GDM1 (cell line): ENCODE measurements around the gene CLEC16A.
A peak's percentile ranks its signal among the peaks of the same experiment; 100 is the strongest.

Experiments
- DNase-seq: peaks from one replicate; lab custom pipeline; 2025; lab: John Stamatoyannopoulos, UW

CLEC16A gene

DNA sequence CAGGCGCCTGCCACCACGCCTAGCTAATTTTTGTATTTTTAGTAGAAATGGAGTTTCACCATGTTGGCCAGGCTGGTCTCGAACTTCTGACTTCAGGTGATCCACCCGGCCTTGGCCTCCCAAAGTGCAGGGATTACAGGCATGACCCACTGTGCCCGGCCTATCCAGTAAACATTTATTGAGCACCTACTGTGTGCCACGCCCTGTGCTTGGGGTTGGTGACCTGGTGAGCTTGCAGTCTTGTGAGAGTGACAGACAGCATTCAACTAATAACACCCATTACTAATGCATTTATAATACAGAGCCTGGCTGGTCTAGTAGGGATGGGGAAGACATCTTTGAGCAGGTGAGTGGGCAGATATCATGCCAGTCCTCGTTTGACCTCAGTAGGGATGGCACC, 198.6 kb downstream of the CLEC16A start:
- no peak for DNase-seq

DNA sequence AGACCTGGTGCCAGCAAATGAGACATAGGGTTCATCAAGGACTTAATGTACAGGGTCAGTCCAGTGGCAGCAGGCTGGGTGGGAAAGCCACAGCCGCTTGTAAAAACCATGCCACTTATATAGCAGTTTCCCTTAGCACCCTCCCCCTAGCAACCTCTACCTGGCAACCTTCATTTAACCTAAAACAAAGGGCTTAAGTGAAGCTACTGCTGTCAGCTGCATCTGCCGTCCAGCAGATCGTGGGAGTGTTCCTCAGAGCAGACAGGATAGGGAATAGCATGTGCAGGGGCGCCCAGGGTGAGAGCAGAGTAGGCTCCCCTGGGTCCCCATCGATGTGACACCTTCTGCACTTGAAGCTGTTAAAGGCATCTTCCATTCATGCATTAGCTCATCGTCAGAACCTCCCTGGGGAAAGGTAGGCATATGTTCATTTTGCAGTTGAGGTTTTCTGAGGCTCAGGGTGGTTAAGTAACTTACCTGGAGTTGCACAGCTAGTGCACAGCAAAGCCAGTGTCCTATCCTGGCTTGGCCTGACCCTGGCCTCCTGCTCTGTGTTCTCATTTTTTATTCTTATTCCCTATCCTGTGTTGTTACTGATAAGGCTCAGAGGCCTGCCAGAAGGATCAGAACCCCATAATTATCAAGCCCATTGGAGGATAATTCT, 199.1 kb downstream of the CLEC16A start:
- DNase-seq = no peak

DNA sequence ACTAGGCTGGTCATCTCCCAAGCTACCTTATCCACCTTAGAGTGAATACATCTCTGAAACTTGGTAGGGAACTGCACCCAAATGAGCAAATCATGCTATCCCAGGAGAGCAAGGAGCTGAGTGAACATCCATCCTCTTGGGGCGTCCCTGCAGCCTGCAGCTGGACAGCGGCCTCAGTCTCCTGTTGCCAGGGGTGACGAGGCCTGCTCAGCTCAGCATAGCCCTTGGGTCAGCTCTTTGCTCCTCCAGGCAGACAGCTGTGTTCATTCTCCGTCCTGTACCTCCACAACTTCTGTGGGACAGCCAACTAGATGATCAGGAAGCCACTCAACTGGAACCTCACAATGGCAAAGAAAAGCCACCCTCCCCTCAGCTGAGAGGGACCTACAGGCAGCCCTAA, 199.8 kb downstream of the CLEC16A start:
- no peak for DNase-seq

DNA sequence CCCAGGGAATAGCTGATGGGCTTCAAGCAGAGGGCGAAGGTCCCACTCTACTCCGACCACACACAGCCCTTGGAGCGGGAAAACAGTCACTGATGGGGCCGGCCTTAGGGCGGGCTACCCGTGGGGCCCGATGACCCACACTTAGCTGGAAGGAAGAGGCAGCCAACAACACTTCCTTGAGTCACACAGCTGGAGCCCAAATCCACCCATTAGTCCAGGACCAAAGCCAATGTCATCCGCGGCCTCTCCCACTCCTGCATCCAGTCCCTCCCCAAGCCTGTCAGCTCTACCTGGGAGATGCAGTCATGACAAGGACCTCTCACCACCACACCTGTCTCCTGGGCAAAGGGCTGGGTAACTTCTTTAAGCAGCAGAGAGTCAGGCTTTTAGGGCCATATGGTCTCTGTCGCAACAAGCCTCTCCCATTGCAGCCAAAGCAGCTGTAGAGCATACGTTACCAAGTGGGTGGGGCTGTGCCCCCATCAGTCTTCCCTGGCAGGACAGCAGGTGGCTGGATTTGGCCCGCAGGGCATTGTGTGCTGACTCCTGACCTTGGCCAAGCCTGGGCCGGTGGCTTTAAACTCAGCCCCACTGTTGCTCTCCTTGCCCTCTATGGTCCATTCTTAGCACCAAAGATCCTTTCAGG, 200.9 kb downstream of the CLEC16A start:
- DNase-seq = no peak

DNA sequence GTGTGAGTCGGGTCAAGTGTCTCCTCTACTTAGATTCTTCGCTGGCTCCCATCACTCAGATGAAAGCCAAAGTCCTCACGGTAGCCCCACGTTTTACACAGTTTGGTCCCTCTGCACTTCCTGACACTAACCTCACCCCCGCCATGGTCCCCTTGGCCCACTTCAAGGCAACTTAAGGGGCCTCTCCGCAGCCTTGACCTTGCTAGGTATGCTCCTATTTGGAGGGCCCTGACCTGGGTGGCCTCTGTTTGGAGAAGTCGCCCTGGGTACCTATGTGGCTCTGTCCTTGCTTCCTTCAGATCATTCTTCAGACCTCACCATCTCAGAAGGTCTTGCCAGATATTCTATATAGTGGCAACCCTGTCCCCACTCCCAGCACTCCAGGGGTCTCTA, 201.5 kb downstream of the CLEC16A start:
- DNase-seq = no peak

DNA sequence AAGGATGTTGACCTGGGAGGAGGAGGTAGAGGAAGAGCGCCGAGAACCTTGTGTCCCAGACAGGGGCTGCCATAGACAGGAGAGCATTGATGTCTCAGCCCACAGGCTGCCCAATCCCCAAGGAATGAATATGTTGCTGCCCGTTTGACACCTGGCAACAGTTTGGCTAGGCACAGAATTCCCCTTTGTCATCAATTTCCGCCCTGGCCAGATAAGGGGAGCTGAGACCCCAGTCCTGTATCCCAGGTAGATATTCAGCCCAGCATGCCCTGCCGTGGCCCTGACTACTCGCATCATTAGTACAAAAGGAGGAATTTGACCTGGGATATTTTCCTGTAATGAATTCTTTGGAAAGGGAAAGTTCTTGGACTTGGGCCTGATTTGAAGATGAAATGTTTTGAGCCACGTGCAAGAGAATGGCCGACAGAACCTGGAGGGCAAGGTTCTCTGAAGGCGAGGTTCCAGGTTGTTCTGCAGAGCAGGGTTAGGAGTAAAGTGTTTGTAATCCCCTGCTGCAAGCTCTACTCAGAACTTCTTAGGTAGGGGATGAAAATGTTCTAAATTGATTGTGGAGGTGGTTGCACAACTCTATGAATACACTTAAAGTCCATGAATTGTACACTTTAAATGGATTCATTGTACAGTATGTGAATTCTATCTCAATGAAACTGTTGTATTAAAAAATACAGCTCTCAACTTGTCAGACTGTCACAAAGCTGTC, 202.8 kb downstream of the CLEC16A start:
- no peak for DNase-seq

DNA sequence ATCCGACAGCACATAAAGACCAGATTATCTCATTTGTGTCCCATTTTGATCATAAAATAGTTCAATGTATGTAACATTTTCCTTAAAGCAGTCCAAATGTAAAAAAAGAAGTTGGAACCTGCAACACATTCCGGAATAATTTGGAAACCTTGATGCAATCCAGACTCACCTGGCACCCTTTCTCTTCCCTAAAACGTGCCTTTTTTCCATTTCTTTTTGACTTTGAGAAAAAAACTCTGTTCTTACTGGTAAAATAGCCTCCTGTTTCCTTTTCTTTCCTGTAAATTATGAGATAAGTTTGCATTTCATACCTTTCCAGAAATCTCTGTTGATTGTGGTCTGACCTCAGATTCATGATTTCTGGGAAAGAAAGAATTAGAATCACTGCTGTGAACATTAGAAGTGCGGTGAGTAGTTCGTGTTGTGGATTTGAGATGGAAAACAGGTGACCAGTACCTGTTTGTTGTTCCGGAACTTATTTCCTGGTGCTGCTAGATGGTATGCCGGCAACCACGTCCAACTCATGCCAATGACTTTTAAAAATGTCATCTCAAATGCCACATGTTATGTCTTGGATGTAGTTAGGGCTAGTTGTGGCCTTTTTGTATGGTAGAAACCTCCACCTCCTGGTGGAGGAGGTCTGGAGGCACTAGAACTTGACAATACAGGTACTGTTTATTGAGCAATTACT, 203.5 kb downstream of the CLEC16A start:
- no peak for DNase-seq

DNA sequence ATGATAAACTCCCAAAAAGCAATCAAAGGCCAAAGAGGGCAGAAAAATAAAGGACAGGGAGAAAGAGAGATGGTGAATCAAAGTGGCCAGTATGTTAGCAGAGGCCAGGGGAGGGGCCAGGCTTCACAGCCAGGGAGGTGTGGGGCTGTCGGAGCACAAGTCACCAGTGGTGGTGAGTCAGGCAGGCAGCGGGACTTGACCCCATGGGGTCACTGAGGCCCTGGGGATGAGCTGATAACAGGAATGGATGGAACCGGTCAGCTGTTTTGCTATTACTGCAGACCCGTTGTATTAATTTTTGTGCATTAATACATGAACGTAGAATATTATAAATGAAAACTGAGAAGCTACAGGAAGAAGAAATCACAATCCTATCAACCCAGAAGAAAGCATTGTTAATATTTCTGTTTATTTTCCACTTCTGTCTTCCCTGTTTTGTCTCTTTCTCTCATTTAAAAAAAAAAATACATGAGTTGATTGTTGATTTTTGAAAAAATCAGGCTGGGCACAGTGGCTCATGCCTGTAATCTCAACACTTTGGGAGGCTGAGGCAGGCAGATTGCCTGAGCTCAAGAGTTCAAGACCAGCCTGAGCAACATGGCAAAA, 204.8 kb downstream of the CLEC16A start:
- DNase-seq = no peak

DNA sequence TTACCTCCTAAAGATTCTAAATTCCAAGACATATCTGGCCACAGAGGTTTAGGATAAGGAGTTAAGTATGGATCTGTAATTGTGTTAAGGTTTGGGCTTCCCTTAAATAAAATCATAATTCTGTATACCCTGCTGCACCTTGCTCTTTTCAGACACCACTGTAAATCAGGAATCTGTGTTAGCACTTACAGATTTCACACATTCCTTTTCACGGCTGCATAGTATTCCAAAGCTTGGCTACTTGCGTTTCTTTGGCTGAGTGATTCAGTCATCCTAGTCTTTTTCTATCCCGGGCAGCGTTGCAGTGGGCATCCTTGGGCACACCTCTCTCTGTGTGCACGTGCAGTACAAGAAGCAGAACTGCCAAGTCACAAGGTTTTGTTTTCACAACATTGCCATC, 205.8 kb downstream of the CLEC16A start:
- DNase-seq = no peak

DNA sequence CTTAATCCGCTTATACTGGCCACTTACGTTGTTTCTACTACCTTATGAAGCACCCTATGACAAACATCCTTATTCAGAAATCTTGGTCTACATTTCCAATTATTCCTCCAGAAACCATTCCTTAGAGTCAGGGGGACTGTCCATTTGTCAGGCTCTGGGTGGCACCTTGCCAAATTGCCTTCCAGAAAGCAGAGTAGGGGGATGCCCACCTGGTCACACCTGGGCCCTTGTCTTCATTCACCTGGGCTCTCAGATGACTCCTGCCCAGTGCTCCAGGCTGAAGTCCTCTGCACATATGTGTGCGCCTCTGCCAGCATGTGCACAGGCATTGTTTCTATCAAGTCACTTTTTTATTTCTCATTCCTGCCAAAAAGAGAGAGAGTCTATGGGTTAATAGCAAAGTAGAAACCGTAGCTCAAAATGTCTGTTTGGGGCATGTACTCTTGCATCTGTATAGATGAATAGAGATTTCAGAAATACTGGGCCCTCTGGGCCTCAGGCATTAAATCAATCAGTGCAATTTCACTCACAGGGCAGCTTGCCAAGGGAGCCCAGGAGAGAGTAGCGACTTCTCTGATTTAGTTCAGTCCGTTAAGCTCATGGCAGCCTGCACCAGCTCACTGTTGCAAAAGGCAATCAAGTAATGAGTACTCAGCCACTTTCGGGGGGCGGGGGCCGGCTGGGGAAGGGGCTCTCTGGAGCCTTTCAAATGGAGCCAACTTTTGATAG, 207.0 kb downstream of the CLEC16A start:
- DNase-seq = no peak

DNA sequence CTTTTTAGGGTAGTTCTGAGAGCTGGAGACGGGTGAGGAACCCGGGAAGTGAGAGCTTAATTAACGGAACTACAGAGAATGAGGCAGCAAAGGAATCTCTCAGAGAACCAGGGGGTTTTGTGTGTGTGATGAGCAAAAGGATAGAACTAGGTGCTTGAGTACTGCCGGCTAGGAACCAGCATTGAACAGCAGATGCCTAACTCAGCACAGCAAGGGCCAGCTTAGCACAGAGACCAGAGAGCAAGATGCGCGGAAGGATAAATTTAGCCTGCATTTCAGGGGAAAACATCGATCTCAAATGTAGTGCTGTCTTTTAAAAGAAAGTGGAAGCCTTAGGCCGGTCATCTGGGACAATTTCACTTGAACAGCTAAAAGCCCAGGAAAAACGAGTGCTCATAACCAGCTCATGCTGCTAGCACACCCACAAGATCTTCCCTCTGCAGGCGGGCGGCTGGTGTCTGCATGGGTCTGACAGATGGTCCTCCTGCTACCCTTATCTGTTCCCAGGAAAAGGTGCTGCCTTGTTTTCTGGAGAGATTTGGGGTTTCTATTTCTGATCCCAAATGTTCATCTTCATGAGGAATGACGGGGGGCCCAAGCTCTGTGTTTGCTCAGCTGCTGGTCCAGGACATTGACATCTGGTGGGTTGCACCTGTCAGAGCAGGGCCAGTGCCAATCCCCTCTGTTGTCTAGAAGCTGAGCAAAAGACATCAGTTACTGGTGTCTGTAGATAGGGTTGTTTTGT, 207.7 kb downstream of the CLEC16A start:
- DNase-seq = no peak

DNA sequence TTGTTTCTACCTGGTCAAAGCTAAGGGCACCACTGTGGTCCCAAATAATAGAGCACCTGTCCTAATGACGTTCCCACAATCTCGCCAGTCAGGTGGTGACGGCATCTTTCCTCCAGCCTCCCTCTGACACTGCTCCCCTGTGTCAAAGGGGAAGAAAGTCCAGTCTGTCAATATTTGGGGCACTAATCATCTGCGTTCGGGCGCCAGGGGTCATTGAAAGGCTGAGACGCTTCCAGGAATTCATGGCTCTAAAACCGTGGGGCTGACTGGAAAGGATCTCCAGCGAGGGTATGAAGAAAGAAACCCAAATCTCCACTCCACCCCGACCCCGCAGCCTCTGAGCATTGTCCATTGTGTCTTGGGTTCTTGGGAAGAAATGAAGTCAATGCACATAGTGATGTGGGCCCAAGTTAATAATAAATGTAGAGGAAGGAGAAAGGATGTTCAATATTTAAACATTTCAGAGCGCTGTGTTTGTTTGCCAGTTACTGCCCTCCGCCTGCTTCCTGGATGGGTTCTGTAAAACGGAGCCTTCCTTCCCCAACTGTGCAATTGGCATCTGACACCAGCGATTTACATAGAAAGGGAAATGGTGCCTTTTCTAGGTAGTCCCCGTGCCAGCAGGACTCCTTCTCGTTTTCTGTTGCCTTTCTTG, 208.4 kb downstream of the CLEC16A start:
- DNase-seq = peak; percentile 59

DNA sequence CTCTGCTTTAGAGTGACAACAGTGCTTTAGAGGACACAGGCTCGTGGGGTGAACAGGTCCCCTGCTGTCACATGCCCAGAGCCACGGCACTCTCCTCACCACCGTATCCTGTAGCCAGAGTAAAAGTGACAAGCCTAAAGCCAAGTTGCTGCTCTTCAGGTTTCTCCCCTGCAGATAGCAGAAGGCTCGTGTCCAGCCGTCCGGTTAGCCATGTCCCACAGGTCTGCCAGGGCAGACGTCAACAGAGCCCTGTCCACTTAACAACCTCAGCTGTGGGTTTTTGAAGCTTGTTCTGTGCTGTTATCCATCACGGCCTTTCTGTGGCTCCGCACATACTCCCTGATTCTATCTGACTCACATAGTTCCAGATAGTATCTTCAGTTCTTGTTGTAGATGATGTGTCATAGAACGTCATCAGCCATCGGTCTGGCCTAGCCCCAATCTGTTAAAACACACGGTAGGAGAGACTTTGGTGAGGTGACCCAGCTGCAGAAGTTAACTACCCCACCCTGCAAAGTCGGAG, 211.0 kb downstream of the CLEC16A start:
- no peak for DNase-seq

DNA sequence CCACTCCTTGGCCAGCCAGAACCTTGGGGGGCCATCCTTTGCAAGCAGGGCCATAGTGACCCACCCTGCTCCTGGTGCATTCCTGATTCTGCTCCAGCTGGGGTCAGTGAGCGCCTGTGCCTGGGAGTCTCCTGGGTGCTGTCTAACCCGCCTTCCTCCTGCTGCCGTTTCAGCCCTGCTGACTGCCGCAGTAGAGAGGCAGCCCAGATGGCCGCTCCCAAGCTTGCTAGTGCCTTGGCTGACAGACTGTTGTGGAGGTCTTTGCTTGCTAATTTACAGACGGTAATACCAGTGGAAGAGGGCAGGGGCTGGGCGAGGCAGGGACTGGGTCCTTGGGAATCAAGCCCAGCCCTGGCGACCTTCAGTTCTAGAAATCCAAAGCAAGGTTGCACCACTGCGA, 212.0 kb downstream of the CLEC16A start:
- DNase-seq = no peak

DNA sequence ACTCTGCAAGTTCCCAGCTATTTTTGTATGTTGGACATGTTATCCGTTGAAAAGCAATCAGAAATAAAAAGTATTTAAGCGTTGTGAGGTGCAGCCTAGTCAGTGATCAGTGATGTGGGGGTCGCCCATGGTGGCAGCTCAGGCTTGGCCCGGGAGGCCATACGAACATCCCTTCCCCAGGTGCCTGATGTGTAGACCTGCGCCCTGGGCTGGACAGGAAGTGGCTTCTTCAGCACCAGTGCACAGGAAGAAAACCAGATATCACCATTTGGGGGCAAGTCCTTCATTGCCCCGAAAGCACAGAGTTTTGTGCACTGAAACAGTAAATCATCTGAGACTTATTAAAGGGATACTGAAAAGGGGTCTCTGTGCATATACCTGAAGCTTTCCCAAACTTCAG, 212.8 kb downstream of the CLEC16A start:
- no peak for DNase-seq

DNA sequence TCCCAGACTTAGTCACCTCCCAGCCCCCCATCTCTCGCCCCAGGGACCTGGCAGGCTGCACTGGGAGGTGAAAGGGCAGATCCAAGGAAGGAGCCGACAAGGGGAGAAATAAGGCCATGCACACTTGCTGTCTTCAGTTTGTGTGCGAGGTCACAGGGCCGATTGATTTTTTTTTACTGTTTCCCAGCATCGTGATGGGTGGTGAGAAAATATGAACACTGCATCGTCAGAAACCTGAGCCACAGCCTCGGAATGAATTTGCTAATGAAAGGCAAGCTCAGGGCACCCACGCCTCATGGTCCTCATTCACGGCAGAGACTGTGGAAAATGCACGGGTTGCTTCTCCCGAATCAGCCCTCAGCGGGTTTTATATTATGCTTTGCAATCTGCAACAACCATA, 213.7 kb downstream of the CLEC16A start:
- DNase-seq = no peak

DNA sequence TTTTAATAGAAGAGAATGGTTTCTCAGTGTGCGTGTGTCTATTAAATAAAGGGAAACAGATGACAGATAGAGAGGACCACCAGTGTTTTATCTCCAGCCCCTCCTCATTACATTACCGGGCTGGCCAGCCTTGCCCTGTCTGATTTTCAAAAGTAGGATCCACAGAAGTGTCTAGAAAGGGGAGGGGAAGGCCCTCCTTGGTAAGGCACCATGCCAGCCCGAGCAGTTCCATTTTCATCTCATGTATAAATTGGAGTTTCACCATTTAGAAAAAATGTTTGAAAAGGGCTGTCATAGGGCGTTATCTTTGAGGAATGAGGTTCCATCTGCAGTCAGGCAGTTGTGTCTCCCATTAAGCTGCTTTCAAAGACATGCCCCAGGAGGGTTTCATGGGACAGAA, 214.9 kb downstream of the CLEC16A start:
- DNase-seq = no peak

DNA sequence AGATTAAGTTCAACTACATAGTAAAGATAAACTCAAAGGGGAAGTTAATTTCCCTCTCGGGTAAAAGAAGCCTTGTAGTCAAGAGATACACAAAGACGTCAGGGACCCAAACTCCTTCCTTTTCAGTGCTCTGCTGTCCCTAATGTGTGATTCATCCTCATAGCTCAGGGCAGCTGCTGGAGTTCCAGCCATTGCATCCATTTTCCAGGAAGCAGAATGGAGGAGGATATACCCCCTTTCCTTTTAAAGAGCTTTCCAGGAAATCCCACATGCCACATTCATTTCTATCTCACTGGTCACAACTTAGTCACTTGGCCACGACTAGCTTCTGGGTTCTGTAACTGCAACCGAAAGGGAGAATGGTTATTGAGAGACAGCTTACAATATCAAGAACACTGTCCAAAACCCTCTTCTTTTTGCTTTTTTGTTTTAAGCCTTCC, 216.3 kb downstream of the CLEC16A start:
- no peak for DNase-seq

DNA sequence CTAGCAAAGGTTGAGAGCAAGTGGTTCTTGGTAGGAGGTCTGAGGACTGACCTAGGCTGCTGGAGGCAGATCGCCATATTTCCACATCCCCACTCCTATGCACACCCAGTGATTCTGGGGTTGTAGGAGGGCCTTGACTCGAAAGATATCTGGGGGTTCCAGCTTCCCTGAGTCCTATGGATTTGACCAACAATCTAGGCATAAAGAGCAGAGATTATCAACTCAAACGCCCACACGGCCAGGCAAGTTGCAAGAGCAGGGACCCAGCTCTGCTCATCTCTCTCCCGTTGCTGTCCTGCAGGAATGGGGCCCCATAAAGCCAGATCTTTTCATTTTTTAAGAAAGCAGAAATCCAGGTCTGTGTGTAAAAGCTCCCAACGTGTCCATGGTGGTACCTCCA, 217.1 kb downstream of the CLEC16A start:
- no peak for DNase-seq

DNA sequence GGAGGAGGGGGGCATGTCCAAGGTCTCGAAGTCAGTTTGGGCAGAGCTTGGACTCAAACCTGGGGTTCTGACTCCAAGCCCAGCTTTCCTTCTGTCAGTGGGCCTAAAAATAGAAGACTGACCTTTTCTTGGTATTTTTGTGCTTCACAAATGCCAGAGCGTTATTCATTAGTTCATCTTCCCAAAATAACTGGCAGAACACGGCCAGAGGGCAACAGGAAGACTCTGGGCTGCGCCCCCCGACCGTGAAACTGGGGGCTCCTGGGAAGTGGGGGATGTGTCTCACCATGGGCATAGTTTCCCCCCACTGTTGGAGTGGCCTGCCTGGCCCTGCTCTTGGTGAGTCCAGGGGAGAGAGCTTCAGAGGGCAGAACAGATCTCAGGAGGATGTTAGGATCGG, 217.6 kb downstream of the CLEC16A start:
- DNase-seq = no peak
